H9 (cell line): ENCODE measurements around the gene PLA2G15. TPM values are rescaled to one million over a fixed set of nuclear protein-coding genes. Genes with fewer than 3 reads are reported as not detected.

Experiments
- DNase-seq: peaks from one replicate; pipeline ENCODE4 v3.0.0-alpha.2; 2017
- H2AFZ ChIP-seq: one replicate; pipeline ENCODE4 v1.6.1; 2013; ENCODE audit warnings: mild to moderate bottlenecking, low read length, control low read depth, moderate library complexity
- H2AK5ac ChIP-seq: 2 replicates; pipeline ENCODE4 v1.6.1; 2013; ENCODE audit warnings: low read length, control low read depth, mixed read lengths; ENCODE audit not compliant: insufficient read length
- H2BK120ac ChIP-seq: one replicate; pipeline ENCODE4 v1.6.1; 2013; ENCODE audit warnings: low read depth, mild to moderate bottlenecking, low read length, control low read depth, inconsistent platforms; ENCODE audit not compliant: poor library complexity, severe bottlenecking
- H2BK12ac ChIP-seq: 2 replicates; pipeline ENCODE4 v1.6.1; 2013; ENCODE audit warnings: low read length, control low read depth, mixed read lengths, low read depth; ENCODE audit not compliant: insufficient read length
- H2BK15ac ChIP-seq: 2 replicates; pipeline ENCODE4 v1.6.1; 2013; ENCODE audit warnings: low read depth, low read length, control low read depth
- H2BK20ac ChIP-seq: one replicate; pipeline ENCODE4 v1.6.1; 2013; ENCODE audit warnings: low read depth, mild to moderate bottlenecking, low read length, control low read depth, inconsistent platforms; ENCODE audit not compliant: poor library complexity, severe bottlenecking
- H2BK5ac ChIP-seq: 2 replicates; pipeline ENCODE4 v1.6.1; 2013; ENCODE audit warnings: low read length, control low read depth, mixed read lengths; ENCODE audit not compliant: insufficient read length
- H3K14ac ChIP-seq: 2 replicates; pipeline ENCODE4 v1.6.1; 2013; ENCODE audit warnings: low read length, control low read depth; ENCODE audit not compliant: insufficient read depth
- H3K18ac ChIP-seq: 2 replicates; pipeline ENCODE4 v1.6.1; 2013; ENCODE audit warnings: low read depth, mild to moderate bottlenecking, mixed read lengths, low read length, control low read depth; ENCODE audit not compliant: insufficient read length
- H3K23ac ChIP-seq: 2 replicates; pipeline ENCODE4 v1.6.1; 2013; ENCODE audit warnings: low read length, control low read depth, mixed read lengths, low read depth; ENCODE audit not compliant: insufficient read length
- H3K23me2 ChIP-seq: 2 replicates; pipeline ENCODE4 v1.6.1; 2013; ENCODE audit warnings: low read depth, mild to moderate bottlenecking, mixed read lengths, low read length, control low read depth; ENCODE audit not compliant: insufficient read length, poor library complexity, severe bottlenecking
- H3K27ac ChIP-seq: 2 replicates; pipeline ENCODE4 v1.5.1; 2013; ENCODE audit warnings: low read length, control low read depth, mixed read lengths, low read depth; ENCODE audit not compliant: insufficient read length
- H3K27me3 ChIP-seq: 2 replicates; pipeline ENCODE4 v1.6.1; 2013; ENCODE audit warnings: low read length, control low read depth, inconsistent platforms; ENCODE audit not compliant: insufficient read depth
- H3K4ac ChIP-seq: 2 replicates; pipeline ENCODE4 v1.6.1; 2013; ENCODE audit warnings: low read depth, mild to moderate bottlenecking, control low read depth, inconsistent platforms, low read length, moderate library complexity
- H3K4me1 ChIP-seq: 2 replicates; pipeline ENCODE4 v1.6.1; 2013; ENCODE audit warnings: low read length, control low read depth, inconsistent platforms; ENCODE audit not compliant: insufficient read depth
- H3K4me2 ChIP-seq: 2 replicates; pipeline ENCODE4 v1.6.1; 2013; ENCODE audit warnings: low read length, control low read depth, mixed read lengths; ENCODE audit not compliant: insufficient read length, insufficient read depth
- H3K56ac ChIP-seq: 2 replicates; pipeline ENCODE4 v1.6.1; 2013; ENCODE audit warnings: low read depth, mild to moderate bottlenecking, mixed read lengths, low read length, control low read depth; ENCODE audit not compliant: insufficient read length
- H3K79me1 ChIP-seq: 2 replicates; pipeline ENCODE4 v1.6.1; 2013; ENCODE audit warnings: low read depth, mild to moderate bottlenecking, moderate library complexity, low read length, control low read depth, inconsistent platforms; ENCODE audit not compliant: insufficient read depth, poor library complexity, severe bottlenecking
- H3K79me2 ChIP-seq: 2 replicates; pipeline ENCODE4 v1.6.1; 2013; ENCODE audit warnings: low read length, control low read depth, inconsistent platforms; ENCODE audit not compliant: insufficient read depth
- H3K9ac ChIP-seq: 2 replicates; pipeline ENCODE4 v1.6.1; 2013; ENCODE audit warnings: low read length, control low read depth, mixed read lengths; ENCODE audit not compliant: insufficient read length; ENCODE audit errors: extremely low read depth
- H3K9me3 ChIP-seq: one replicate; pipeline ENCODE4 v1.6.1; 2013; ENCODE audit warnings: low read depth, low read length, inconsistent platforms; ENCODE audit not compliant: control insufficient read depth
- H3T11ph ChIP-seq: one replicate; pipeline ENCODE4 v1.6.1; 2013; ENCODE audit warnings: mild to moderate bottlenecking, low read length, control low read depth, inconsistent platforms
- H4K20me1 ChIP-seq: one replicate; pipeline ENCODE4 v1.6.1; 2013; ENCODE audit not compliant: control insufficient read depth, insufficient read length, insufficient read depth
- H4K5ac ChIP-seq: 2 replicates; pipeline ENCODE4 v1.6.1; 2013; ENCODE audit warnings: low read depth, mild to moderate bottlenecking, mixed read lengths, low read length, control low read depth; ENCODE audit not compliant: insufficient read length
- H4K8ac ChIP-seq: replicated peaks from 2 replicates; pipeline ENCODE4 v1.6.1; 2013; ENCODE audit warnings: low read length, control low read depth, mixed read lengths, low read depth; ENCODE audit not compliant: insufficient read length
- H4K91ac ChIP-seq: 2 replicates; pipeline ENCODE4 v1.6.1; 2013; ENCODE audit warnings: low read depth, mild to moderate bottlenecking, moderate library complexity, mixed read lengths, low read length, control low read depth; ENCODE audit not compliant: insufficient read length
- H3K27ac Mint-ChIP-seq, 3 experiments: 2 replicates in 2 of 3; 3 replicates in 1 of 3; pipeline ENCODE4 v1.8.0; 2020 to 2021; ENCODE audit warnings: mixed read lengths in 3 of 3, mild to moderate bottlenecking in 1 of 3, moderate library complexity in 1 of 3
- H3K27me3 Mint-ChIP-seq: 2 replicates; pipeline ENCODE4 v1.8.0; 2021; ENCODE audit warnings: low read depth, mild to moderate bottlenecking, moderate library complexity, mixed read lengths
- H3K36me3 Mint-ChIP-seq, 3 experiments: 2 replicates in 2 of 3; 3 replicates in 1 of 3; pipeline ENCODE4 v1.8.0; 2020 to 2021; ENCODE audit warnings: low read depth in 3 of 3, mixed read lengths in 3 of 3; ENCODE audit not compliant: insufficient read depth in 1 of 3
- H3K4me1 Mint-ChIP-seq, 2 experiments: 2 replicates each; pipeline ENCODE4 v1.8.0; 2020; ENCODE audit warnings: mixed read lengths in 2 of 2
- H3K4me3 Mint-ChIP-seq, 2 experiments: 2 replicates in 1 of 2; 3 replicates in 1 of 2; pipeline ENCODE4 v1.8.0; 2020 to 2021; ENCODE audit warnings: mild to moderate bottlenecking in 2 of 2, mixed read lengths in 2 of 2, moderate library complexity in 1 of 2
- H3K9me3 Mint-ChIP-seq, 2 experiments: 2 replicates in 1 of 2; 3 replicates in 1 of 2; pipeline ENCODE4 v1.8.0; 2020; ENCODE audit warnings: mild to moderate bottlenecking in 2 of 2, mixed read lengths in 2 of 2, moderate library complexity in 1 of 2
- WGBS: extraction: QIAGEN DNeasy Blood & Tissue Kit; methylation state at CpG from one replicate; pipeline ENCODE4 v1.1.7; 2013; ENCODE audit warnings: missing lambda C conversion rate, low lambda C conversion rate, mixed read lengths; ENCODE audit not compliant: insufficient read length; ENCODE audit errors: extremely low coverage; 5-methylcytosine and 5-hydroxymethylcytosine counted together
- total RNA-seq: library from RNA; stranded (reverse); gene quantifications from 2 replicates; pipeline ENCODE4 v1.2.1, GENCODE V29; 2021
- TF ChIP-seq, protein P1 (sequence below): fragments of 200-600 bp; sonication (generic); conservative IDR thresholded peaks from 3 replicates; pipeline ENCODE4 v1.8.0; 2021; ENCODE audit warnings: antibody characterized with exemption, mild to moderate bottlenecking

PLA2G15 gene
- total RNA-seq, 1 experiment from 2014 or later: 11.0 TPM

DNA sequence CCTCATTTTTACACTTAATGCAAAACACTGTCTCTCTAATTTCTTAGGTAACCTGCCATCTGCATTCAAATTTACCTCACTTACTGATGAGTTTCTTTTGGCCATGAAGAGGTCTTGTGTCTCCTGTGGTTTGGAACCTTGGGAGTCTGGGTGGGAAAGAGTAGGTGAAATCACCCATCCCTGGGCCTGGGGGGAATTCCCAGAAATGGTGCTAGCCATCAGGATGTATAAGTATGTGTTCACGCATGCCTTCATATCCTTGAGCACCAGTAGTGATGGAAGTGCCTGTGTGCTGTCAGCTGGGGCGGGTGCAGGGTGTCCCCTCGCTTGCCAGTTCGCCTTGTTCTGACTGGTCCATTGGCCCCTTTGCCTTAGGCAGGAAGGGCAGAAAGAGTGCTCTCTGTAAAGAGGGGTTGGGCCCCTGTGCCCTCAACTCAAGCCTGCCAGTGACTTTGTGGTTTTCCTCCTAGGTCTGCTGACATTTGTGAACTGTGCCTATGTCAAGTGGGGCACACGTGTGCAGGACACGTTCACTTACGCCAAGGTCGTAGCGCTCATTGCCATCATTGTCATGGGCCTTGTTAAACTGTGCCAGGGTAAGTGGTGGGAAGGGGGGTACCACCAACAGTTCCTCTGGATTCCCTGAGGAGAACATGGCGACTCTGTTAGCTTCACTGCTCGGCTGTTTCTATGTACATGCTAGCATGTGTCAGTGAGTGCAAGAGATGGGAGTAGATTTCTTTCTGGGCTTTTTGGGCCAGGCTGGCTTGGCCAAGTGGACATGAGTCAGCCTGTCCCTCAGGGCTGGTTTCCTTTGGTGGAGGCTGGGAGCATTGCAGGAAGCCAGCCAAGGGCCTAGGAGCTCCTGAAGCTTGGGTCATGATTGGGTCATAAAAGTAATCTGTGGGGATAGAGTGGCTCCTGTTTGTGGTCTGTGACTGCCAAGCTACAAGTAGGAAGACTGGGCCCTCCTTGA, 42.4 kb downstream of the PLA2G15 start:
- Histone ChIP-seq H3K9ac (no peak overlapping the region), H2BK15ac (no peak overlapping the region), H3K23ac (no peak overlapping the region), H2AFZ (no peak overlapping the region), H4K20me1 (peaks cover 2% of the 10 kb centered on the region), H2AK5ac (no peak overlapping the region), H2BK20ac (no peak overlapping the region), H2BK120ac (no peak overlapping the region), H4K91ac (no peak overlapping the region), H3K27me3 (no peaks in the 10 kb centered on the region), H3K56ac (no peak overlapping the region), H3K4me2 (no peak overlapping the region), H3T11ph (no peak overlapping the region), H4K5ac (no peak overlapping the region), H3K14ac (no peak overlapping the region; the same call in 1 of the 2 replicates), H3K23me2 (no peaks in the 10 kb centered on the region), H3K18ac (no peak overlapping the region), H3K4ac (no peak overlapping the region), H2BK5ac (no peak overlapping the region), H3K79me2 (0 out of 2 replicates have a peak, but pooled peaks cover 2% of the 10 kb centered on the region), H3K27ac (no peak overlapping the region), H3K4me1 (no peaks in the 10 kb centered on the region), H2BK12ac (no peak overlapping the region), H4K8ac (no peak overlapping the region), H3K9me3 (peaks cover 5% of the 10 kb centered on the region), H3K79me1 (no peaks in the 10 kb centered on the region)
- H3K27ac Mint-ChIP-seq: peak overlapping the region in 1 of 3 experiments; percentile 49; a peak in 1 of 7 replicates
- DNase-seq: no peak
- H3K27me3 Mint-ChIP-seq: no peaks in the 10 kb centered on the region
- H3K4me3 Mint-ChIP-seq: no peak overlapping the region
- H3K36me3 Mint-ChIP-seq: peaks cover 15 to 32% (median 23%) of the 10 kb centered on the region in 3 experiments; a peak in 6 of 7 replicates
- TF ChIP-seq, protein P1, sequence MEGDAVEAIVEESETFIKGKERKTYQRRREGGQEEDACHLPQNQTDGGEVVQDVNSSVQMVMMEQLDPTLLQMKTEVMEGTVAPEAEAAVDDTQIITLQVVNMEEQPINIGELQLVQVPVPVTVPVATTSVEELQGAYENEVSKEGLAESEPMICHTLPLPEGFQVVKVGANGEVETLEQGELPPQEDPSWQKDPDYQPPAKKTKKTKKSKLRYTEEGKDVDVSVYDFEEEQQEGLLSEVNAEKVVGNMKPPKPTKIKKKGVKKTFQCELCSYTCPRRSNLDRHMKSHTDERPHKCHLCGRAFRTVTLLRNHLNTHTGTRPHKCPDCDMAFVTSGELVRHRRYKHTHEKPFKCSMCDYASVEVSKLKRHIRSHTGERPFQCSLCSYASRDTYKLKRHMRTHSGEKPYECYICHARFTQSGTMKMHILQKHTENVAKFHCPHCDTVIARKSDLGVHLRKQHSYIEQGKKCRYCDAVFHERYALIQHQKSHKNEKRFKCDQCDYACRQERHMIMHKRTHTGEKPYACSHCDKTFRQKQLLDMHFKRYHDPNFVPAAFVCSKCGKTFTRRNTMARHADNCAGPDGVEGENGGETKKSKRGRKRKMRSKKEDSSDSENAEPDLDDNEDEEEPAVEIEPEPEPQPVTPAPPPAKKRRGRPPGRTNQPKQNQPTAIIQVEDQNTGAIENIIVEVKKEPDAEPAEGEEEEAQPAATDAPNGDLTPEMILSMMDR: no peak
- no CpG with 5 or more reads among the region's 11 CpGs for WGBS
- no peaks in the 10 kb centered on the region for H3K9me3 Mint-ChIP-seq
- H3K4me1 Mint-ChIP-seq: peaks cover 4 to 10% of the 10 kb centered on the region in 2 experiments; a peak in 3 of 4 replicates
